ENCODE measurements around the gene RAPGEF1. TPM values are rescaled to one million over a fixed set of nuclear protein-coding genes. Genes with fewer than 3 reads are reported as not detected.
A peak's percentile ranks its signal among the peaks of the same experiment; 100 is the strongest.

Gene RAPGEF1
- total and polyA plus RNA-seq, 11 donors = 50.6 to 161 (median 115) TPM

GRCh38 chr9:131567910-131568309, 172.0 kb downstream of the RAPGEF1 start:
- ATAC-seq (peak in 2 of 4 donors; percentile 20 to 32), DNase-seq (no peak)
- WGBS, 4 donors = 95 to 97% (median 96%) methylated on average over 8 of the region's 8 CpGs
- Histone ChIP-seq H3K4me1 (no peaks in the 10 kb centered on the region), H3K27ac (no peak overlapping the region), H3K27me3 (no peaks in the 10 kb centered on the region), H3K9me3 (peaks cover 0 to 15% (median under 1%) of the 10 kb centered on the region in 12 donors), H3K4me3 (no peak overlapping the region), H3K36me3 (peaks cover 0 to 46% (median 23%) of the 10 kb centered on the region in 9 donors)
- TF ChIP-seq CTCF (IDR thresholded peaks at IDR 0.05) (no peak), POLR2A (IDR thresholded peaks at IDR 0.05) (no peak)
- intact Hi-C loops (cut with DNase I) = no loop called here

GRCh38 chr9:131566158-131566557, 173.7 kb downstream of the RAPGEF1 start:
- H3K4me3 ChIP-seq = no peak overlapping the region
- H3K27ac ChIP-seq = no peak overlapping the region
- TF ChIP-seq CTCF (IDR thresholded peaks at IDR 0.05) (no peak), POLR2A (IDR thresholded peaks at IDR 0.05) (no peak)
- no peaks in the 10 kb centered on the region for H3K4me1 ChIP-seq
- no peaks in the 10 kb centered on the region for H3K27me3 ChIP-seq
- ATAC-seq (no peak), DNase-seq (no peak)
- H3K36me3 ChIP-seq = peaks cover 0 to 28% (median 6%) of the 10 kb centered on the region in 9 donors
- 95 to 99% (median 96%) methylated on average over 3 of the region's 3 CpGs for WGBS, 4 donors
- intact Hi-C loops (cut with DNase I) = no loop called here
- H3K9me3 ChIP-seq = peaks cover 0 to 28% (median 6%) of the 10 kb centered on the region in 12 donors

- Histone ChIP-seq H3K4me3 (no peak overlapping the region), H3K27me3 (no peaks in the 10 kb centered on the region), H3K36me3 (peaks cover 0 to 20% (median 6%) of the 10 kb centered on the region in 9 donors), H3K4me1 (no peaks in the 10 kb centered on the region), H3K9me3 (peaks cover 0 to 34% (median 6%) of the 10 kb centered on the region in 12 donors), H3K27ac (no peak overlapping the region)
- TF ChIP-seq POLR2A (IDR thresholded peaks at IDR 0.05) = no peak
- no peak for TF ChIP-seq CTCF (IDR thresholded peaks at IDR 0.05)
- intact Hi-C loops (cut with DNase I) = no loop called here
- ATAC-seq = no peak
- no peak for DNase-seq
- 82 to 98% (median 95%) methylated on average over 5 of the region's 5 CpGs for WGBS, 4 donors
Measured at GRCh38 chr9:131565369-131565768, 174.5 kb downstream of the RAPGEF1 start.

GRCh38 chr9:131562032-131562959, 177.6 kb downstream of the RAPGEF1 start:
- no peak overlapping the region for H3K27ac ChIP-seq
- H3K4me3 ChIP-seq = no peak overlapping the region
- intact Hi-C loops (cut with DNase I) = no loop called here
- DNase-seq (no peak), ATAC-seq (no peak)
- no peaks in the 10 kb centered on the region for H3K27me3 ChIP-seq
- TF ChIP-seq CTCF (IDR thresholded peaks at IDR 0.05) (no peak), POLR2A (IDR thresholded peaks at IDR 0.05) (no peak)
- H3K9me3 ChIP-seq = peaks cover 0 to 41% (median 6%) of the 10 kb centered on the region in 12 donors
- H3K4me1 ChIP-seq = no peaks in the 10 kb centered on the region
- H3K36me3 ChIP-seq = peaks cover 0 to under 1% (median 0%) of the 10 kb centered on the region in 9 donors
- WGBS, 4 donors = 52 to 56% (median 54%) methylated on average over 9 of the region's 9 CpGs
